Ishikawa (cell line): ENCODE data around the gene MYRIP.

Experiments used
- CEBPB ChIP-seq: IDR thresholded peaks from 2 replicates; pipeline ENCODE4 v1.6.1; 2012
- EGR1 ChIP-seq: IDR thresholded peaks from 2 replicates; pipeline ENCODE4 v1.6.1; 2012
- EP300 ChIP-seq: IDR thresholded peaks from 2 replicates; pipeline ENCODE4 v1.6.1; 2012; ENCODE audit warnings: borderline replicate concordance
- FOXM1 ChIP-seq: IDR thresholded peaks from 2 replicates; pipeline ENCODE4 v1.6.1; 2012; ENCODE audit warnings: low read depth, borderline replicate concordance
- NFIC ChIP-seq: IDR thresholded peaks from 2 replicates; pipeline ENCODE4 v1.6.1; 2012
- RAD21 ChIP-seq: IDR thresholded peaks from 2 replicates; pipeline ENCODE4 v1.6.1; 2012; ENCODE audit warnings: low read depth
- TAF1 ChIP-seq: IDR thresholded peaks from 2 replicates; pipeline ENCODE4 v1.6.1; 2012; ENCODE audit warnings: low read depth, mild to moderate bottlenecking
- TCF12 ChIP-seq: IDR thresholded peaks from 2 replicates; pipeline ENCODE4 v1.6.1; 2012; ENCODE audit warnings: low read depth
- TEAD4 ChIP-seq: IDR thresholded peaks from 2 replicates; pipeline ENCODE4 v1.6.1; 2012
- YY1 ChIP-seq: IDR thresholded peaks from 2 replicates; pipeline ENCODE4 v1.6.1; 2012; ENCODE audit warnings: low read depth
- ZBTB7A ChIP-seq: IDR thresholded peaks from 2 replicates; pipeline ENCODE4 v1.6.1; 2012; ENCODE audit warnings: low read depth
- TF ChIP-seq, protein P1 (sequence below): IDR thresholded peaks from 2 replicates; pipeline ENCODE4 v1.6.1; 2012; ENCODE audit warnings: low read depth, mild to moderate bottlenecking
- TF ChIP-seq, protein P2 (sequence below): IDR thresholded peaks from 2 replicates; pipeline ENCODE4 v1.6.1; 2012
- TF ChIP-seq, protein P3 (sequence below): IDR thresholded peaks from 2 replicates; pipeline ENCODE4 v1.6.1; 2012

DNA sequence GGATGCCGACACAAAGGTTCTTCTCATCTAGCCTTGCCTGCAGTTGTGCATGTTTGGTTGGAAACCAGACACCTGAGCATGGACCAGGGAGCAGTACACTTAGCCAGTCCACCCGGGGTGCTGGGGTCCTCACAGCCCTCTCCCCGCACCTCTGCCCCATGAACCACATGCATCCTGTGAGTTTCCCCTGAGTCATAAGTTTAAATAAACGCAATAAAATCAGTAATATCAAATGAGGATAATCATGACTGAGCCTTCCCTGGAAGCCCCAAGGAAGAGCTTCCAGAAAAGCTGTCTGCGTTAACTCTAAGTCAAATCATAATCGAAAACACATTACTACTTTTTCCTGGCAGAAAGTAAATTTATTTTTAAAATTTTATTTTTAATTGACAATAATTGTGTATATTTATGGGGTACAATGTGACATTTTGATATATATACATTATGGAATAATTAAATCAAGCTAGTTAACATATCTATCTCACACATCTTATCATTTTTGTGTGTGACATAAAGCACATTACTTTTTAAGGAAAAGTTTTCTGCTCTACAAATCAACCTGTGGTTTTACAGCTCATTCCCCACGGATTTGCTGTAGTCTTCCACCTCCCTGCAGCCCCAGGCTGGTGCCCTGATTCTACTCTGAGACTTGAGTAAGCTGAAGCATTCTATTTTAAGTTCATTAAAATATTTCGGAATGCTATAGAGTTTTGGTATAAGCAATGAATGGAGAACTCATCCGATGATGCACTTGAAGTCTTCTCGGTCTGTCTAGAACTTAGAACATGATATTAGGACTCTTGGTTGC is 334.1 kb downstream of the MYRIP start:
- TF ChIP-seq CEBPB (no peak), TCF12 (no peak), EGR1 (no peak), ZBTB7A (no peak), FOXM1 (no peak), YY1 (no peak), EP300 (no peak), TAF1 (no peak), RAD21 (no peak), TEAD4 (no peak), NFIC (no peak)
- TF ChIP-seq, protein P1, sequence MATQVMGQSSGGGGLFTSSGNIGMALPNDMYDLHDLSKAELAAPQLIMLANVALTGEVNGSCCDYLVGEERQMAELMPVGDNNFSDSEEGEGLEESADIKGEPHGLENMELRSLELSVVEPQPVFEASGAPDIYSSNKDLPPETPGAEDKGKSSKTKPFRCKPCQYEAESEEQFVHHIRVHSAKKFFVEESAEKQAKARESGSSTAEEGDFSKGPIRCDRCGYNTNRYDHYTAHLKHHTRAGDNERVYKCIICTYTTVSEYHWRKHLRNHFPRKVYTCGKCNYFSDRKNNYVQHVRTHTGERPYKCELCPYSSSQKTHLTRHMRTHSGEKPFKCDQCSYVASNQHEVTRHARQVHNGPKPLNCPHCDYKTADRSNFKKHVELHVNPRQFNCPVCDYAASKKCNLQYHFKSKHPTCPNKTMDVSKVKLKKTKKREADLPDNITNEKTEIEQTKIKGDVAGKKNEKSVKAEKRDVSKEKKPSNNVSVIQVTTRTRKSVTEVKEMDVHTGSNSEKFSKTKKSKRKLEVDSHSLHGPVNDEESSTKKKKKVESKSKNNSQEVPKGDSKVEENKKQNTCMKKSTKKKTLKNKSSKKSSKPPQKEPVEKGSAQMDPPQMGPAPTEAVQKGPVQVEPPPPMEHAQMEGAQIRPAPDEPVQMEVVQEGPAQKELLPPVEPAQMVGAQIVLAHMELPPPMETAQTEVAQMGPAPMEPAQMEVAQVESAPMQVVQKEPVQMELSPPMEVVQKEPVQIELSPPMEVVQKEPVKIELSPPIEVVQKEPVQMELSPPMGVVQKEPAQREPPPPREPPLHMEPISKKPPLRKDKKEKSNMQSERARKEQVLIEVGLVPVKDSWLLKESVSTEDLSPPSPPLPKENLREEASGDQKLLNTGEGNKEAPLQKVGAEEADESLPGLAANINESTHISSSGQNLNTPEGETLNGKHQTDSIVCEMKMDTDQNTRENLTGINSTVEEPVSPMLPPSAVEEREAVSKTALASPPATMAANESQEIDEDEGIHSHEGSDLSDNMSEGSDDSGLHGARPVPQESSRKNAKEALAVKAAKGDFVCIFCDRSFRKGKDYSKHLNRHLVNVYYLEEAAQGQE = no peak
- TF ChIP-seq, protein P2, sequence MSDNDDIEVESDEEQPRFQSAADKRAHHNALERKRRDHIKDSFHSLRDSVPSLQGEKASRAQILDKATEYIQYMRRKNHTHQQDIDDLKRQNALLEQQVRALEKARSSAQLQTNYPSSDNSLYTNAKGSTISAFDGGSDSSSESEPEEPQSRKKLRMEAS = no peak
- TF ChIP-seq, protein P3, sequence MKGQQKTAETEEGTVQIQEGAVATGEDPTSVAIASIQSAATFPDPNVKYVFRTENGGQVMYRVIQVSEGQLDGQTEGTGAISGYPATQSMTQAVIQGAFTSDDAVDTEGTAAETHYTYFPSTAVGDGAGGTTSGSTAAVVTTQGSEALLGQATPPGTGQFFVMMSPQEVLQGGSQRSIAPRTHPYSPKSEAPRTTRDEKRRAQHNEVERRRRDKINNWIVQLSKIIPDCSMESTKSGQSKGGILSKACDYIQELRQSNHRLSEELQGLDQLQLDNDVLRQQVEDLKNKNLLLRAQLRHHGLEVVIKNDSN = no peak
